ENCODE measurements around the gene RSBN1. TPM values are rescaled to one million over a fixed set of nuclear protein-coding genes. Genes with fewer than 3 reads are reported as not detected.

The RSBN1 gene
- total and polyA plus RNA-seq, 10 of the 15 experiments (the other 5 are each of a cell fraction or from before 2014, with no cell fraction given): 2.9 to 26.8 (median 11.5) TPM

DNA sequence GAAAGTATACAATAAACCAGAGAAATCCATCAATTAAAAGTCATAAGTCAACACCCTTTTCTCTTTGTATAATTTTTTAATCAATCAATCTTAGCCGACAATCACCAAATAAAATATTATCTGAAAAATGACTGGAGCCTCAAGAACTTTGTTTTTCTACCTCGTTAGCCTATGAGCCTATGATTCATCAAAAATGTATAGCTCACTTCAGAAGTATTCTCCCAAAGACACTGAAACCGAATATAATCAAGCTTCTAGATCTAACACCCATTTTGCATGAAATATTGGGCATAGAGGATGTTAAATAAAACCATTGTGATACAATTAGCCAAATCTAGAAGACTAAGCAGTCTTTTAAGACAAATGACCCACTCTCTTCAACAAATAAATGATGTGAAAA, 17.8 kb upstream of the RSBN1 start:
- Histone ChIP-seq H3K27ac (ENCODE audit: control insufficient read depth, insufficient read depth) (no peak overlapping the region), H3K9me3 (replicated peaks; ENCODE audit: control insufficient read depth, insufficient read depth, low read length) (no peaks in the 10 kb centered on the region), H4K20me1 (ENCODE audit: control insufficient read depth, insufficient read depth) (no peaks in the 10 kb centered on the region), H3K4me2 (ENCODE audit: control insufficient read depth, insufficient read depth) (no peak overlapping the region), H3K4me3 (no peak overlapping the region), H3K27me3 (replicated peaks in 1 of 2; ENCODE audit: control insufficient read depth in 2 of 2, insufficient read depth in 2 of 2, low read length in 1 of 2) (no peaks in the 10 kb centered on the region), H3K79me2 (ENCODE audit: control insufficient read depth, insufficient read depth, low read length) (no peaks in the 10 kb centered on the region), H3K4me1 (ENCODE audit: control insufficient read depth, insufficient read depth, low read length) (no peaks in the 10 kb centered on the region), H3K9ac (ENCODE audit: control insufficient read depth, insufficient read depth, low read length) (no peak overlapping the region), H2AFZ (ENCODE audit: control insufficient read depth, low read depth, low read length) (no peak overlapping the region), H3K36me3 (ENCODE audit: control insufficient read depth in 2 of 2, insufficient read depth in 2 of 2, low read length in 1 of 2) (peaks cover 0 to 26% of the 10 kb centered on the region in 2 experiments; a peak in 2 of 4 replicates)
- CTCF ChIA-PET: interaction anchor here (0.7 kb wide), 1 partner anchor 119 kb away, joined by 3 read pairs; no protein-coding TSS in a partner anchor
- no peak for ATAC-seq
- SMC1A ChIA-PET (ENCODE audit: uncharacterized antibody, unreplicated experiment): interaction anchor here (0.7 kb wide), 1 partner anchor 24 kb away, joined by 3 read pairs; no protein-coding TSS in a partner anchor
- TF ChIP-seq RAD21 (IDR thresholded peaks at IDR 0.05; ENCODE audit: insufficient read depth, low read depth, low read length) (no peak), BMI1 (IDR thresholded peaks at IDR 0.05; ENCODE audit: borderline replicate concordance) (no peak), PAX5 (IDR thresholded peaks at IDR 0.05; ENCODE audit: borderline replicate concordance, low read depth, low read length) (no peak), CTCF (IDR thresholded peaks at IDR 0.05 in 2 of 3, conservative IDR thresholded peaks at IDR 0.05 in 1 of 3; ENCODE audit: control insufficient read depth in 2 of 3, extremely low read depth in 1 of 3, insufficient read depth in 1 of 3, low read depth in 3 of 3, low read length in 3 of 3) (no peak), TAF1 (IDR thresholded peaks at IDR 0.05; ENCODE audit: borderline replicate concordance, low read depth, low read length) (no peak), ATF3 (IDR thresholded peaks at IDR 0.05; ENCODE audit: borderline replicate concordance, extremely low read depth, low read depth, low read length) (no peak), PBX3 (IDR thresholded peaks at IDR 0.05; ENCODE audit: insufficient replicate concordance, low read depth, low read length) (no peak), NFXL1 (IDR thresholded peaks at IDR 0.05; ENCODE audit: borderline replicate concordance) (no peak)
- TF ChIP-seq, protein P1, sequence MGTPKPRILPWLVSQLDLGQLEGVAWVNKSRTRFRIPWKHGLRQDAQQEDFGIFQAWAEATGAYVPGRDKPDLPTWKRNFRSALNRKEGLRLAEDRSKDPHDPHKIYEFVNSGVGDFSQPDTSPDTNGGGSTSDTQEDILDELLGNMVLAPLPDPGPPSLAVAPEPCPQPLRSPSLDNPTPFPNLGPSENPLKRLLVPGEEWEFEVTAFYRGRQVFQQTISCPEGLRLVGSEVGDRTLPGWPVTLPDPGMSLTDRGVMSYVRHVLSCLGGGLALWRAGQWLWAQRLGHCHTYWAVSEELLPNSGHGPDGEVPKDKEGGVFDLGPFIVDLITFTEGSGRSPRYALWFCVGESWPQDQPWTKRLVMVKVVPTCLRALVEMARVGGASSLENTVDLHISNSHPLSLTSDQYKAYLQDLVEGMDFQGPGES (IDR thresholded peaks at IDR 0.05): no peak
- TF ChIP-seq, protein P2, sequence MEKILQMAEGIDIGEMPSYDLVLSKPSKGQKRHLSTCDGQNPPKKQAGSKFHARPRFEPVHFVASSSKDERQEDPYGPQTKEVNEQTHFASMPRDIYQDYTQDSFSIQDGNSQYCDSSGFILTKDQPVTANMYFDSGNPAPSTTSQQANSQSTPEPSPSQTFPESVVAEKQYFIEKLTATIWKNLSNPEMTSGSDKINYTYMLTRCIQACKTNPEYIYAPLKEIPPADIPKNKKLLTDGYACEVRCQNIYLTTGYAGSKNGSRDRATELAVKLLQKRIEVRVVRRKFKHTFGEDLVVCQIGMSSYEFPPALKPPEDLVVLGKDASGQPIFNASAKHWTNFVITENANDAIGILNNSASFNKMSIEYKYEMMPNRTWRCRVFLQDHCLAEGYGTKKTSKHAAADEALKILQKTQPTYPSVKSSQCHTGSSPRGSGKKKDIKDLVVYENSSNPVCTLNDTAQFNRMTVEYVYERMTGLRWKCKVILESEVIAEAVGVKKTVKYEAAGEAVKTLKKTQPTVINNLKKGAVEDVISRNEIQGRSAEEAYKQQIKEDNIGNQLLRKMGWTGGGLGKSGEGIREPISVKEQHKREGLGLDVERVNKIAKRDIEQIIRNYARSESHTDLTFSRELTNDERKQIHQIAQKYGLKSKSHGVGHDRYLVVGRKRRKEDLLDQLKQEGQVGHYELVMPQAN (conservative IDR thresholded peaks at IDR 0.05): no peak
- BruUV-seq (replicated peaks): no TSS peak
- peak; percentile 7 for FAIRE-seq
- 92% methylated on average over 3 of the region's 3 CpGs for WGBS (ENCODE audit: insufficient coverage, insufficient replicate concordance, low lambda C conversion rate, missing lambda C conversion rate)
- no peak for DNase-seq (ENCODE audit: low read depth, low spot score)
- in situ Hi-C loops (cut with MboI) (loop anchor here (5.0 to 10.0 kb wide), 2 partner anchors 97 to 445 kb away; partner anchors contain the start of gene HIPK1), intact Hi-C loops (cut with micrococcal nuclease; ENCODE audit: unreplicated experiment) (loop anchor here (10.0 kb wide), 1 partner anchor 455 kb away; no protein-coding TSS in a partner anchor)
- RAD21 ChIA-PET (ENCODE audit: unreplicated experiment): interaction anchor here (0.5 kb wide), 1 partner anchor 119 kb away, joined by 3 read pairs; no protein-coding TSS in a partner anchor
- POLR2A ChIA-PET: interaction anchor here (0.5 kb wide), 1 partner anchor 80 kb away, joined by 4 read pairs; no protein-coding TSS in a partner anchor

All from GM12878 (cell line).